Measurements from ENCODE around the gene PANK4.

Gene PANK4

GRCh38 chr1:2547210-2548067 lies 21.0 kb upstream of the PANK4 start:
- DNase-seq, result no peak
- Histone ChIP-seq H3K9me3 (no peaks in the 10 kb centered on the region), H3K27ac (peak overlapping the region; percentile 95 to 97), H3K4me3 (peak overlapping the region; percentile 56 to 64), H3K36me3 (no peaks in the 10 kb centered on the region), H3K4me1 (peaks cover 0 to 67% (median 41%) of the 10 kb centered on the region in 4 donors), H3K27me3 (peaks cover 0 to 43% of the 10 kb centered on the region in 2 donors)
- intact Hi-C loops (cut with DNase I; ENCODE audit: low total_unique reads), result loop anchor here (2.0 kb wide), 2 partner anchors 17 to 133 kb away; partner anchors contain the start of gene HES5
- no peak for TF ChIP-seq CTCF (IDR thresholded peaks at IDR 0.05)

- Histone ChIP-seq H3K27me3 (peaks cover 0 to 51% of the 10 kb centered on the region in 2 donors), H3K27ac (peak overlapping the region; percentile 95 to 97), H3K4me1 (peaks cover 0 to 67% (median 41%) of the 10 kb centered on the region in 4 donors), H3K9me3 (no peaks in the 10 kb centered on the region), H3K36me3 (no peaks in the 10 kb centered on the region), H3K4me3 (peak overlapping the region; percentile 56 to 64)
- peak in 1 of 2 experiments; percentile 16 for TF ChIP-seq CTCF (IDR thresholded peaks at IDR 0.05)
- intact Hi-C loops (cut with DNase I; ENCODE audit: low total_unique reads), result loop anchor here (2.0 kb wide), 1 partner anchor 16 kb away; the partner anchor contains the start of gene HES5
- DNase-seq, result peak; percentile 91 to 94
These were observed 20.3 kb upstream of the PANK4 start for GRCh38 chr1:2546515-2547209.

- Histone ChIP-seq H3K4me3 (peak overlapping the region; percentile 56 to 64), H3K36me3 (no peaks in the 10 kb centered on the region), H3K4me1 (peaks cover 0 to 70% (median 42%) of the 10 kb centered on the region in 4 donors), H3K27me3 (peaks cover 0 to 56% of the 10 kb centered on the region in 2 donors), H3K9me3 (no peaks in the 10 kb centered on the region), H3K27ac (peak overlapping the region; percentile 95 to 97)
- DNase-seq, result peak; percentile 88 to 94
- TF ChIP-seq CTCF (IDR thresholded peaks at IDR 0.05), result no peak
- intact Hi-C loops (cut with DNase I; ENCODE audit: low total_unique reads), result loop anchor here (2.0 kb wide), 1 partner anchor 15 kb away; the partner anchor contains the start of gene HES5
These were observed 19.5 kb upstream of the PANK4 start for GRCh38 chr1:2545754-2546514.

- peaks cover 0 to 74% (median 44%) of the 10 kb centered on the region in 4 donors for H3K4me1 ChIP-seq
- no peaks in the 10 kb centered on the region for H3K9me3 ChIP-seq
- intact Hi-C loops (cut with DNase I; ENCODE audit: low total_unique reads), result no loop called here
- peaks cover 0 to 65% of the 10 kb centered on the region in 2 donors for H3K27me3 ChIP-seq
- no peak for DNase-seq
- no peak overlapping the region for H3K4me3 ChIP-seq
- no peaks in the 10 kb centered on the region for H3K36me3 ChIP-seq
- no peak for TF ChIP-seq CTCF (IDR thresholded peaks at IDR 0.05)
- peak overlapping the region; percentile 95 to 97 for H3K27ac ChIP-seq
These were observed 18.7 kb upstream of the PANK4 start for GRCh38 chr1:2544875-2545640.
